GM12878 (cell line): ENCODE data around the gene FOXP1. TPM values are rescaled to one million over a fixed set of nuclear protein-coding genes. Genes with fewer than 3 reads are reported as not detected.

Experiments used
- ATAC-seq: fragments of 200-7000 bp; cut with Tn5 transposase; 3 replicates; pipeline ENCODE4 v1.9.1; 2020; ENCODE audit warnings: mild to moderate bottlenecking, moderate library complexity
- BruUV-seq: library from RNA; stranded (reverse); fragments of 400-500 nt; replicated peaks from 2 replicates; lab custom pipeline; 2021; lab: Mats Ljungman, UMichigan
- CTCF ChIA-PET: fragments of 300-600 bp; sonication (Branson Sonifier 250); formaldehyde crosslinking; extraction: SDS; loops from one replicate; lab custom pipeline; 2021; ENCODE audit warnings: inconsistent platforms; lab: Yijun Ruan, JAX
- POLR2A ChIA-PET: fragments of 350-600 bp; formaldehyde crosslinking; extraction: SDS; loops from one replicate; lab custom pipeline; 2021; ENCODE audit warnings: inconsistent platforms; lab: Charles Lee
- RAD21 ChIA-PET: fragments of 300-600 bp; sonication (Branson Sonifier 250); formaldehyde crosslinking; loops from one replicate; lab custom pipeline; 2023; ENCODE audit warnings: antibody characterized with exemption; ENCODE audit not compliant: unreplicated experiment; lab: Charles Lee
- SMC1A ChIA-PET: fragments of 300-600 bp; sonication (Branson Sonifier 250); formaldehyde crosslinking; loops from one replicate; lab custom pipeline; 2023; ENCODE audit not compliant: unreplicated experiment, uncharacterized antibody; lab: Charles Lee
- DNase-seq: peaks from one replicate; pipeline ENCODE4 v3.0.0-alpha.2; 2011; ENCODE audit warnings: low read depth, low spot score
- FAIRE-seq: peaks from 3 replicates; lab custom pipeline; 2011; peaks lifted over from hg19 to GRCh38; lab: Jason Lieb, UNC
- H2AFZ ChIP-seq: 2 replicates; pipeline ENCODE4 v1.6.0; 2011; ENCODE audit warnings: low read depth, low read length, control low read depth; ENCODE audit not compliant: control insufficient read depth
- H3K27ac ChIP-seq: 2 replicates; pipeline ENCODE4 v1.5.1; 2011; ENCODE audit warnings: control low read depth; ENCODE audit not compliant: control insufficient read depth, insufficient read depth
- H3K27me3 ChIP-seq, 2 experiments: replicated peaks in 1 of 2; 2 replicates each; pipeline versions ENCODE4 v1.6.0 to v1.6.1; 2011; ENCODE audit warnings: low read length in 1 of 2; ENCODE audit not compliant: control insufficient read depth in 2 of 2, insufficient read depth in 2 of 2
- H3K36me3 ChIP-seq, 2 experiments: 2 replicates each; pipeline ENCODE4 v1.5.1; 2011; ENCODE audit warnings: low read length in 1 of 2; ENCODE audit not compliant: control insufficient read depth in 2 of 2, insufficient read depth in 2 of 2
- H3K4me1 ChIP-seq: 2 replicates; pipeline ENCODE4 v1.6.1; 2011; ENCODE audit warnings: mild to moderate bottlenecking, low read length, moderate library complexity, mixed read lengths; ENCODE audit not compliant: control insufficient read depth, insufficient read depth
- H3K4me2 ChIP-seq: 2 replicates; pipeline ENCODE4 v1.6.0; 2011; ENCODE audit warnings: control low read depth; ENCODE audit not compliant: control insufficient read depth, insufficient read depth
- H3K4me3 ChIP-seq: fragments of 200-600 bp; sonication (generic); 2 replicates; pipeline ENCODE4 v1.5.1; 2016
- H3K79me2 ChIP-seq: 2 replicates; pipeline ENCODE4 v1.6.0; 2011; ENCODE audit warnings: low read length; ENCODE audit not compliant: control insufficient read depth, insufficient read depth
- H3K9ac ChIP-seq: 2 replicates; pipeline ENCODE4 v1.8.0; 2011; ENCODE audit warnings: low read length, control low read depth, mixed read lengths; ENCODE audit not compliant: control insufficient read depth, insufficient read depth
- H3K9me3 ChIP-seq: replicated peaks from 3 replicates; pipeline ENCODE4 v1.5.1; 2011; ENCODE audit warnings: mild to moderate bottlenecking, low read length; ENCODE audit not compliant: control insufficient read depth, insufficient read depth
- H4K20me1 ChIP-seq: 2 replicates; pipeline ENCODE4 v1.6.0; 2011; ENCODE audit not compliant: control insufficient read depth, insufficient read depth
- KDM1A ChIP-seq: fragments of 200-600 bp; sonication (generic); IDR thresholded peaks from 2 replicates; pipeline ENCODE4 v1.6.1; 2016; ENCODE audit warnings: borderline replicate concordance
- RELB ChIP-seq: fragments of 450-650 bp; IDR thresholded peaks from 2 replicates; pipeline ENCODE4 v1.6.1; 2017; ENCODE audit warnings: low read depth, mild to moderate bottlenecking, moderate library complexity
- ZBTB11 ChIP-seq: fragments of 450-650 bp; formaldehyde crosslinking; IDR thresholded peaks from 2 replicates; pipeline ENCODE4 v1.5.0; 2022; ENCODE audit warnings: mild to moderate bottlenecking, missing genetic modification characterization
- ZNF24 ChIP-seq: fragments of 450-650 bp; IDR thresholded peaks from 2 replicates; pipeline ENCODE4 v1.6.1; 2017; ENCODE audit warnings: antibody characterized with exemption, mild to moderate bottlenecking
- WGBS: methylation state at CpG from one replicate; pipeline ENCODE4 v1.1.6; 2016; ENCODE audit warnings: low lambda C conversion rate; ENCODE audit not compliant: insufficient replicate concordance, insufficient coverage; ENCODE audit errors: missing lambda C conversion rate; 5-methylcytosine and 5-hydroxymethylcytosine counted together
- in situ Hi-C: fragments of 300-500 bp; cut with MboI; formaldehyde crosslinking; loops from 9 replicates; pipeline ENCODE4 v1.14.3; 2018; ENCODE audit warnings: mixed read lengths
- intact Hi-C: fragments of 100-400 bp; cut with micrococcal nuclease; formaldehyde crosslinking; loops from one replicate; pipeline ENCODE4 v1.14.2; 2022; ENCODE audit not compliant: unreplicated experiment
- polyA plus RNA-seq, 11 experiments: library from polyadenylated mRNA; depleted of rRNA in 4 of 11; unstranded in 6 of 11; stranded (reverse) in 5 of 11; fragments of >200 nt; fragmentation: Nextera tagmentation in 4 of 11; fragmentation: Illumina TruSeq in 1 of 11; extraction: Ambion mirVana in 4 of 11; extraction: Trizol in 1 of 11; gene quantifications; 1 replicate in 1 of 11; 2 replicates in 10 of 11; pipeline versions ENCODE4 v1.2.1 to v1.2.3, GENCODE V29; 2011 to 2016; ENCODE audit warnings: inconsistent platforms in 2 of 11, missing spikeins in 2 of 11, low read depth in 1 of 11
- total RNA-seq, 4 experiments: library from RNA; depleted of rRNA in 3 of 4; stranded (reverse); fragments of >200 nt in 3 of 4; fragmentation: Illumina TruSeq in 1 of 4; extraction: Trizol in 1 of 4; gene quantifications; 2 replicates each; pipeline versions ENCODE4 v1.2.1 to v1.2.3, GENCODE V29; 2013 to 2021

The FOXP1 gene
- total and polyA plus RNA-seq, 10 of the 15 experiments (the other 5 are each of a cell fraction or from before 2014, with no cell fraction given): 0.05 to 1.6 (median 0.20) TPM; not detected in 1

- SMC1A ChIA-PET: no interaction called here
Observed at GRCh38 chr3:71101014-71101413, 482.5 kb downstream of the FOXP1 start.

More at GRCh38 chr3:71101014-71101413, 482.5 kb downstream of the FOXP1 start:
- Histone ChIP-seq H4K20me1 (no peaks in the 10 kb centered on the region), H3K4me3 (no peak overlapping the region), H3K27ac (no peak overlapping the region), H3K4me2 (no peak overlapping the region), H2AFZ (no peak overlapping the region), H3K9me3 (no peaks in the 10 kb centered on the region), H3K36me3 (no peaks in the 10 kb centered on the region), H3K79me2 (no peaks in the 10 kb centered on the region), H3K9ac (no peak overlapping the region), H3K4me1 (no peaks in the 10 kb centered on the region), H3K27me3 (peaks cover 0 to 7% of the 10 kb centered on the region in 2 experiments; a peak in 1 of 4 replicates)
- in situ Hi-C loops (no loop called here), intact Hi-C loops (no loop called here)
- WGBS: 50% methylated on average over 3 of the region's 3 CpGs
- ATAC-seq (no peak), DNase-seq (no peak), FAIRE-seq (no peak)
- BruUV-seq: no TSS peak
- RAD21 ChIA-PET: no interaction called here
- POLR2A ChIA-PET: no interaction called here
- TF ChIP-seq RELB: no peak
- TF ChIP-seq ZBTB11 (CRISPR knock-in tag): no peak
- TF ChIP-seq ZNF24: no peak
- no peak for TF ChIP-seq KDM1A
- CTCF ChIA-PET: no interaction called here
